ENCODE measurements around the gene REEP1.

DNA sequence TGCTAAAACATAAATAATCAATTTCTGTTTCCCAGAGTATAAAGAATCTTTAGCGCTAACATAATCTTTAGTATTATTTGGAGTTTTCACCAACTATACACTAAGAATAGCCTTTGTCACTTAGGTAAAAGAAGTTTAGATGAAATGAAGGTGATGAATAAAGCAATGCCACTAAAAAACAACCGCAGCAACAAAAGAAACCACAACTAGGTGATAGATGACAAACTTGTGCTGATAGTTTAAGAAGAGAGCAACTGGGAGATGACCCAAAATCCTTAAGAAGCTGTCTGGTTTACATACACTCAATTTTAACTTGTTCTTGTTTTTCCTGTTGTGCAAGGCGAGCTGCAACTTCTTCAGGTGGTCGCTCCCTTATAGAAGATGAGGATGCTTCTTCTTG lies 167.0 kb downstream of the REEP1 start:
- TF ChIP-seq, protein P1, sequence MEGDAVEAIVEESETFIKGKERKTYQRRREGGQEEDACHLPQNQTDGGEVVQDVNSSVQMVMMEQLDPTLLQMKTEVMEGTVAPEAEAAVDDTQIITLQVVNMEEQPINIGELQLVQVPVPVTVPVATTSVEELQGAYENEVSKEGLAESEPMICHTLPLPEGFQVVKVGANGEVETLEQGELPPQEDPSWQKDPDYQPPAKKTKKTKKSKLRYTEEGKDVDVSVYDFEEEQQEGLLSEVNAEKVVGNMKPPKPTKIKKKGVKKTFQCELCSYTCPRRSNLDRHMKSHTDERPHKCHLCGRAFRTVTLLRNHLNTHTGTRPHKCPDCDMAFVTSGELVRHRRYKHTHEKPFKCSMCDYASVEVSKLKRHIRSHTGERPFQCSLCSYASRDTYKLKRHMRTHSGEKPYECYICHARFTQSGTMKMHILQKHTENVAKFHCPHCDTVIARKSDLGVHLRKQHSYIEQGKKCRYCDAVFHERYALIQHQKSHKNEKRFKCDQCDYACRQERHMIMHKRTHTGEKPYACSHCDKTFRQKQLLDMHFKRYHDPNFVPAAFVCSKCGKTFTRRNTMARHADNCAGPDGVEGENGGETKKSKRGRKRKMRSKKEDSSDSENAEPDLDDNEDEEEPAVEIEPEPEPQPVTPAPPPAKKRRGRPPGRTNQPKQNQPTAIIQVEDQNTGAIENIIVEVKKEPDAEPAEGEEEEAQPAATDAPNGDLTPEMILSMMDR (IDR thresholded peaks at IDR 0.05): no peak
- TF ChIP-seq EP300 (IDR thresholded peaks at IDR 0.05) (no peak), POLR2A (IDR thresholded peaks at IDR 0.05) (no peak)
